GM12875 (cell line): ENCODE results near the gene SCCPDH.
"Not testable (repeated sequence)": the region's sequence is repeated elsewhere in the genome, so short reads cannot be mapped to it uniquely, and the experiment has no call there.

Experiments used
- H3K4me3 ChIP-seq: one replicate; pipeline ENCODE4 v1.5.1; 2011; ENCODE audit warnings: low read depth, low read length, control low read depth
- CTCF ChIP-seq: IDR thresholded peaks from 2 replicates; pipeline ENCODE4 v1.5.1; 2011; ENCODE audit warnings: low read depth, mild to moderate bottlenecking, control low read depth, inconsistent platforms, low read length, moderate library complexity, borderline replicate concordance; ENCODE audit not compliant: insufficient read depth

SCCPDH gene

GRCh38 chr1:246801241-246802020 is 77.2 kb downstream of the SCCPDH start:
- no peak for TF ChIP-seq CTCF

GRCh38 chr1:246803373-246803772 is 79.2 kb downstream of the SCCPDH start:
- no peak for TF ChIP-seq CTCF
- H3K4me3 ChIP-seq, result no peak overlapping the region

More at GRCh38 chr1:246801241-246802020, 77.2 kb downstream of the SCCPDH start:
- H3K4me3 ChIP-seq, result no peak overlapping the region

GRCh38 chr1:246803883-246804282 is 79.7 kb downstream of the SCCPDH start:
- no peak for TF ChIP-seq CTCF
- no peak overlapping the region for H3K4me3 ChIP-seq

- TF ChIP-seq CTCF, result no peak
- no peak overlapping the region for H3K4me3 ChIP-seq
These were observed 81.0 kb downstream of the SCCPDH start for GRCh38 chr1:246805135-246805716.

- TF ChIP-seq CTCF, result peak; percentile 22; the same call in 1 of the 2 replicates
- H3K4me3 ChIP-seq, result no peak overlapping the region
These were observed 85.3 kb downstream of the SCCPDH start for GRCh38 chr1:246809473-246809872.

GRCh38 chr1:246811985-246812384 is 87.8 kb downstream of the SCCPDH start:
- H3K4me3 ChIP-seq, result no peak overlapping the region
- no peak for TF ChIP-seq CTCF

- H3K4me3 ChIP-seq, result not testable (repeated sequence)
These were observed 89.1 kb downstream of the SCCPDH start for GRCh38 chr1:246813325-246813724.
